GM19324 (cell line): ENCODE measurements around the gene BST2.

Experiments
- ATAC-seq: cut with Tn5 transposase; IDR thresholded peaks from one replicate; pipeline ENCODE4 v1.9.1; 2021; ENCODE audit warnings: mild to moderate bottlenecking, moderate library complexity; ENCODE audit not compliant: unreplicated experiment, low FRiP score

The BST2 gene, protein sequence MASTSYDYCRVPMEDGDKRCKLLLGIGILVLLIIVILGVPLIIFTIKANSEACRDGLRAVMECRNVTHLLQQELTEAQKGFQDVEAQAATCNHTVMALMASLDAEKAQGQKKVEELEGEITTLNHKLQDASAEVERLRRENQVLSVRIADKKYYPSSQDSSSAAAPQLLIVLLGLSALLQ

DNA sequence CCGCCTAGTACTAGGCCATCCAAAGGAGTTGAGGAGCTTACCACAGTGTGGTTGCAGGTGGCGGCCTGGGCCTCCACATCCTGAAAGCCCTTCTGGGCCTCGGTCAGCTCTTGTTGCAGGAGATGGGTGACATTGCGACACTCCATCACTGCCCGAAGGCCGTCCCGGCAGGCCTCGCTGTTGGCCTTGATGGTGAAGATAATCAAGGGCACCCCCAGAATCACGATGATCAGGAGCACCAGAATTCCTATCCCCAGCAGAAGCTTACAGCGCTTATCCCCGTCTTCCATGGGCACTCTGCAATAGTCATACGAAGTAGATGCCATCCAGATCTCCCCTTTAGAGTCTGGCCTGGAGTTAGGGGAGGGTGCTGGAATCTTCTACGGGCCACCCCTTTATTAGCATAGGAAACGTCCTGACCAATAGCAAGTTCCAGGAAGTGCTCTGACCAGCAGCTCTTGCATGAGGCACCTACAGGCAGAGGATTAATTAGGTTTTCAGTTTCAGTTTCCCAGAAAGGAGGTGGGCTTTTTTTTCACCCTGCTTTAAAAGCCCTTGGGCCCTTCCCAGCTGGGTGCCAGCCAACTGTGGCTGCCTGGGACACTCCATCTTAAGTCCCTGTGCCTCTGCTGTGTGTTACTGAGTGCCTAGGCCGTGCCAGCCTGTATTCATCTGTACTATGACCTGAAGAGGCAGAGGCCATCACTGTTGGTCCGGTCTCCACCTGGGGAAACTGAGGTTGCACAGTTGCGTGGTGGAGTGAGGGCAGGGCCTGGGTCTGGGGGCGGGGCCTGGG is at the start of gene BST2:
Gene BST2 (minus strand): TSS at position 381 of the 796 bp plus-strand sequence. CDS start 55 bp downstream, at position 326.
- ATAC-seq, result peak; percentile 82

DNA sequence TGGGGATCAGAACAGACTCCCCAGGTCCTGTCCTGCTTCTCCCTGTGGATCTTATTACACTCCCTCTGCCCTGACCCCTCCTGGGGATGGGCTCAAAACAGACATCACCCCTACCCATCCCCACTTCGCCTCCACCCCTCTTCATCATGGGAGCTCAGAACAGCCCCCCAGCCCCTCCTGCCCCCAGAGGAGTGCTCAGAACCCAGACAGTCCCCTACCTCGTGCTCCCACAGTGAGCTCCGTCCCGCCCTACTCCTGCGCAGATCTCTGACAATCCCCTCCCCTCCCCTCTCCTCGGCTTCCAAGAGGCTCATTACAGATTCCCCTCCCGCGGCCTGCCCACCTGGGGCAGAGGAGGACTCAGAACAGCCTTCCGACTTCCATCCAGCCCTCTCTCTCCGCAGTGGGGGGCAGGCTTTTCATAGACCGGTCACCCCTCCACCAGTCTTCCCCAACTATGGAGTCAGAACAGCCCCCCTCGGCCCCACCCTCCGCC is 49.2 kb upstream of the BST2 start:
- ATAC-seq, result no peak

DNA sequence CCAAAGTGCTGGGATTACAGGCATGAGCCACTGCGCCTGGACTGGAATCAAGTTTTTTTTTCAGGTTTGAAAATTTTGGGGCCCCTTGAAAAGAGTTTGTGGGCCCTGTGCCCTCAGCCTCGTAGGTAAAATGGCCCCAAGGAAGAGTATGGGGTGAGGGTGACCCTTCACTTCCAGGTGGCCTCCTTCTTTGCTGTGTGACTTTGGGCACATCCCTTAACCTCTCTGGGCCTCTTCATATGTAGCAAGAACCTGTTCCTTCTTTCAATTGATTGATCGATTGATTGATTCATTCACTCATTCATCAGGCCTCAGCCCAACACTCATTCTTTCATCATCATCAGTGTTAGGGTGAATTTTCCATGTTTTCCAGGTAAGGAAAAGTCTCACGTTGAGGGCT is 46.4 kb upstream of the BST2 start:
- ATAC-seq, result no peak

DNA sequence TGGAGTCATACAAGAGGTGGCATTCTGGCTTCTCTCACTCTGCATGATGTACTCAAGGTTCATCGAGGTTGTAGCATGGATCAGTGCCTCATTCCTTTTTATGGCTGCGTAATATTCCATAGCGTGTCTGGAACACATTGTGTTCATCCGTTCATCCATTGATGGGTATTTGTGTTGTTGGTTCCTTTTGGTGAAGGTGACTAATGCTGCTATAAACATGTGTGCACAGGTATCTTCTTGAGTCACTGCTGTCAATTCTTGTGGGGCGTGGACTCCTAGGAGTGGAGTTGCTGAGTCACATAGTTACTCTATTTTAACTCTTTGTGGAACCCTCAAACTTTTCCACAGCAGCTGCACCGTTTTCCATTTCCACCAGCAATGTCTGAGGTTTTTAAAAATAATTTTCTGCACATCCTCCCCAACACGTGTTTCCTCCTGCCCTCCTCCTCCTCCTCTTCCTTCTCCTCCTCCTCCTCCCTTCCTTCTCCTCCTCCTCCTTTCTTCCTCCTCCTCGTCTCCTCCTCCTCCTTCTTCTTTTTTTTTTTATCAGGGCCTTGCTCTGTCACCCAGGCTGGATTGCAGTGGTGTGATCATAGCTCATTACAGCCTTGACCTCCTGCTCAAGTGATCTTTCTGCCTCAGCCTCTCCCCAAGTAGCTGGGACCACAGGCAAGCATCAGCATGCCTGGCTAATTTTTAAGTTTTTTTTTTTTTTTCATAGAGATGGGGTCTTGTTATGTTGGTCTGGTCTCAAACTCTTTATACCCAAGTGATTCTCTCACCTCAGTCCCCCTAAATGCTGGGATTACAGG is 45.0 kb upstream of the BST2 start:
- ATAC-seq, result no peak

DNA sequence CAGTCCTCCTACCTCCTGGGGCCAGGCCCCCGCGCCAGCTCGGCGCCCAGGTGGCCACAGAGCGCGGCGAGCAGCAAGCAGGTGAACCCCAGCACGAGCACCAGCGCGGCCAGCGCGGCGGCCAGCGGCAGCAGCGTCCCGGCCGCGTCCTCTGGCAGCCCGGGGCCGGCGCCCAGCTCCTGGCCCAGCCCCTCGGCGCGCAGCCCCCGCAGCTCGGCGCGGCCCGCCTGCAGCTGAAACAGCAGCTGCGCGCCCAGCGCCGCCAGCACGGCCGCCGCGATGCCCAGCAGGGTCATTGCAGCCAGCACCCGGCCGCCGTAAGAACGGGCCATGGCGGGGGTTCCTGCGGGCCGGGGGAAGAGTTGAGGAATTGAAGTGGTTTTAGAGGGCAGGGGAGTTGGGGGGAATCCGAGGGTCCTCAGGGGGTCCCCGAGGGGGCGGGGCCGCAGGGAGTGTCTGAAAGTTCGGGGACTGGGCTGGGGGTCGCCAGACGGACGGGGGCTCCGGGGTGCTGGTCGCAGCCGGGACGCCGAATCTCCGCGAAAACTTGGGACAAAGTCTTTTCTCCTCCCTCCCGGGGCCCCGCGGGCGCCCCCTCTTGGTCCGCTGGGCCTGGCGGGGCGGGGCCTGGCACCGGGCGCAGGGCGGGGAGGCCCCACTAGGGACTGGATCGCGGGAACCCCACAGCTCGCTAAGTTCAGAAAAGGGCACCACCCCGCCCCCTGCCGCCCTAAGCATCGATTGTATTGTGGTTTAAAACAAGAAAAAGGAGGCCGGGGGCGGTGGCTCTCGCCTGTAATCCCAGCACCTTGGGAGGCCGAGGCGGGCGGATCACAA is 42.9 kb upstream of the BST2 start, which contains the start of gene TMEM221:
Gene TMEM221 (minus strand): TSS at position 538 of the 837 bp plus-strand sequence. CDS start 206 bp downstream, at position 332.
- no peak for ATAC-seq

DNA sequence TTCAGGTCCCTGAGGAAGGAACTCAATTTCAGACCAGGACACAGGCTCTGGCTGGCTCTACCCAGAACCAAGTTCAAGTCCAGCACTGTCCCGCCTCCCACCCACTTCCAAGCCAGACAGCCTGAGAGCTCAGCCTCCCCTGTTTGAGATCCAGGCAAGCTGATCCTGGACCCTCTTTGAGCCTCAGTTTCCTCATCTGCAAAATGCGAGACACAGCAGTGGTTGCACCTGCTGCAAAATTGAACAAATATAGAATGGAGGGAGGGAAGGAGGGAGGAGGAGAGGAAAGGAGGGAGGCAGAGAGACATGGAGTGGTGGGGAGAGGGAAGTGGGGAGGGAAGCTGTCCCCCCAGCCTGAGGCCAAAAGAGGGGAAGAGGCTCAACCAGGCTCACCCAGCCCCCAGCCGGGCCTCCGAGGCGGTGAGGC is 42.3 kb upstream of the BST2 start:
- no peak for ATAC-seq

DNA sequence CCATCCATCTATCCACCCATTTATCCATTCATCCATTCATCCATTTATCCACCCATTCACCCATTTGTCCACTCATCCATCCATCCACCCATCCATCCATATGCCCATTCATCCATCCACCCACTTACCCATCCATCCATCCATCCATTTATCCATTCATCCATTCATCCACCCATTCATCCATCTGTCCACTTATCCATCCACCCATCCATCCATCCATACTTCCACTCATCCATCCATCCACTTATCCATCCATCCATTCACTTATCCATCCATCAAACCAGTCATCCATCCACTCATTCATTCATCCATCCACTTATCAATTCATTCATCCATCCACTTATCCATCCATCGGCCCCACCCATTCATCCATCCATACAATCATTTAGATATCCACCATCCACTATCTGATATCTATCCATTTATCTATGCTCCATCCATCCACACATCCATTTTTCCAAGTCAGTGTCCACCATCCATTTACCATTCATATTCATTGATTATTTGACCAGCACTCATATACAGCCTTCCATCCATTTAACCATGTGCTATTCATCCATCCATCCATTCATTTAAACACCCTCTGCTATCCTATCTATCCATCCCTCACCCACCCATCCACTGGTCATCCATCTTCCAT is 40.2 kb upstream of the BST2 start:
- ATAC-seq, result no peak

DNA sequence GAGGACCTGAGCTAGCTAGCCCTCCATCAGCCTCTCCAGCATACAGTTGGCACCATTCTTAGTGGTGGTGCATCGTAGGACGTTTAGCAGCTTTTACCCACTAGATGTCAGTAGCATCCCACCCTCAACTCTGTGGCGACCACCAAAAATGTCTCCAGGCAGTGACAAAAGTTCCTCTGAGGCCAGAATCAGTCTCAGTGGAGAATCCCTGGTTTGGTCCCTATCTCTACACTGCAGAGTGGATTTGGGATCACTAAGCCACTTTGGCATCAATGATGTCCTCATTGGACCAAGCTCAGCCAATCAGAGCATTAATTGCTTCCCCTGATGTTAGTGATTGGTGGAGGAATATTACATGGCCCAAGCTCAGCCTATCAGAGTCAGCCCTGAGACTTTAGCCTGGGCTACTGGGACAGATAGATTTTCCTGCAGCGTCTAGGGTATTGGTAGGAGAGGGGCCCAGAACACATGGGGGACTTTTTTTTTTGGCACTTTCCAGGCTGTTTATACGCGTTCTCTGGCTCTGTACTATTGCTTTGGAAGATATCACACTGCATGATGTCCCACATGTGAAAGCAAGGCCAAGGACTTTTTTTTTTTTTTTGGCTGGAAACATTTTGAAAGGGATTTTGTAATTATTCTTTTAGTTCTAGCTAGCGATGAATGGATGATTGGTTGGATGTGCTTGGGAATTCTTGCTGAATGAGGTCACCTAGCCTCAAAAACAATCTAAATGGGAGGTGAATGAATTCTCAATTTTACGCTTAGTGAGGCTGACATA is 36.0 kb upstream of the BST2 start:
- no peak for ATAC-seq

DNA sequence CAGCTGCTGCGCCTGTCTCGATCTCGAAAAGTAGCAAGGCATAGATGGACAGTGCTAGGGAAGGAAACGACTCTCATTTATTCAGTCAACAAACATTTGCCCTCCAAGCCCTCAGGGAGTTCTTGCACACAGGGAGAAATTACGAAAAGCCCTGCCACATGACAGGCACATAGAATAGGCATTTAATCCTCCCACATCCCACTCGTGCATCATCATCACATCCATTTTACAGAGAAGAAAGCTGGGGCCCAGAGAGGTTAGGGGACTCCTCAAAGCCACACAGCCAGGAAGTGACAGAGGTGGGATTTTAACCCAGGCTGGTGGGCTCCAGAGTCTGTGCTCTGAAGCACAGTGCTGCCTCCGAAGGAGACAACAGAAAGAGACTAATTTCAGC is 31.4 kb upstream of the BST2 start:
- no peak for ATAC-seq

DNA sequence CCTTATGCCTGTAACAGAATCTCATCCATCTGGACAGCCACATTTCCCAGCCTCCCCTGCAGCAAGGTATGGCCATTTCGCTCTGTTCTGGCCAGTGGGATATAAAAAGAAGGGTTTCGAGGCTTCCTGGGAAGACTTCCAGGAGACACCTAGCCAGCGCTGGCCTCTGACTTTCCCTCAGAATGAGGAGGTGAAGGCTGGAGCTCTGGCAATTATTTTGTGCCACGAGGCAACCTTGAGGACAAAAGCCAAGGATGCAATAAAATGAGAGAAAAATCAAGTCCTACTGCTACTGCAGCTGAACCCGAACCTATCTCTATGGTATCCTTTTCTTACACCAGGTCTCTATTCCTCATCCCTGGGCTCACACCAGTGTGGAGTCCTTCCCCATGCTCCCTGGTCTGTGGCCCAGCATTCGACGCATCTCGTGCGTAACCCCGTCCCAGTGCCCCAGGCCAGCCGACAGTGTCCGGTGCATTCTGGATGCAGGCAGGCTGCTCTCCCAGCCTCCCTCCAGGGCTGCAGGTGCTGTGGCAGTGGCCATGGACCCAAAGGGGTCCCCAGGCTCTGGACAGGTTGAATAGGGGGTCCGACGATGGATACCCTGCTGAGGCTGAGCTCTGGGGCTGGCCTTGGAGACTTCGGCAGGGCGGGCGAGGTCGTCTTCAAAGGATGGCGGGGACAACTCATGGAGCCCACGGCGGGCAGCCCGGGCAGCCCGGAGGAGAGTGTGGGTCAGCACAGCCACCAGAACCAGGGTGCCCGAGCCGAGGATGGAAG is 30.9 kb upstream of the BST2 start:
- no peak for ATAC-seq

DNA sequence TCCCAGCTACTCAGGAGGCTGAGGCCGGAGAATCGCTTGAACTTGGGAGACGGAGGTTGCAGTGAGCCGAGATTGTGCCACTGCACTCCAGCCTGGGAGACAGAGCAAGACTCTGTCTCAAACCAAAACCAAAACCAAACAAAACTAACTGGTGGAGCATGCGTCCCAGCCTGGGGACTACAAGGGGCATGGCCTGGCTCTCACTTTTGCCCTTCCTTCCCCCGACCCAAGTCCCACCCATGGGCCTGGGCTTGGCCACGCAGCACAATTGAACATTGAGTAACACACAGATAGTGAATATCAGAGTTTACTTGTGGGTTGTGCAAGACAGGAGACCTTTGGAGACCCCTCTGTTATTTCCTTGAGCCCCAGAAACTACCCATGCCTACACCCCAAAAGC is 29.8 kb upstream of the BST2 start:
- no peak for ATAC-seq

DNA sequence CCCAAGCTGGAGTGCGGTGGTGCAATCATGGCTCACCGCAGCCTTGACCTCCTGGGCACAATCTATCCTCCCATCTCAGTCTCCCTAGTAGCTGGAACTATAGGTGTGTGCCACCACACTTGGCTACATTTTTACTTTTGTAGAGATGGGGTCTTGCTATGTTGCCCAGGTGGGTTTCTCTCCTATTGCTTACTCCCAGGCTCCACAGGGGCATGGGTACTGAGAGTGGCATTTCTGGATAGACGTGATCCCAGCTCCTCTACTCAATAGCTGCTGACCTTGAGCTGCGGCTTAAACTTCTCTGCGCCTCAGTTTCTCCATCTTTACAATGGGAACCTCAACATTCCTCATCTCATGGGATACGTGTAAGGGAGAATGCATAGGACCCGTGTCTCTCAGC is 26.0 kb upstream of the BST2 start:
- no peak for ATAC-seq

DNA sequence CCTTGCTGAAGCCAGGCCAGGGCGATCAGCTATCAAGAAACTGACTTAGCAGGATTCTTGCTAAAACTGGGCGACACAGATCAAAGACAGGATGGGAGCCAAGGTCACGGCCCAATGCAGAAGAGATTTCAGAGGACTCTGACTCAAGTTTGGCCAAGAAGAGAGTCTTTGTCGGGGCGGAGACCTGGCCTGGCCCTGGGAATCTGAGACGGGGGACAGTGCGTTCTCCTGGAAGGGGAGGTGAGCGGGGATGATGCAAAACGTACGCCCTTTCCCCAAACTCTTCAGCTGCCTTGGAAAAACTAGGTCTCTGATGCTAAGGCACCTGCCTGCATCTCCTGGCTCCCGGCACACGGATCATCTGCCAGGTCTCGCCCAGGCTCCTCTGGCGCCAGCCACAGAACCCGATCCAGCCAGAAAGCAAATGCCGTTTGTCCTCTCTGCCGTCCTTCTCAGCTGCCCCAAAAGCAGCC is 24.2 kb upstream of the BST2 start:
- ATAC-seq, result no peak

DNA sequence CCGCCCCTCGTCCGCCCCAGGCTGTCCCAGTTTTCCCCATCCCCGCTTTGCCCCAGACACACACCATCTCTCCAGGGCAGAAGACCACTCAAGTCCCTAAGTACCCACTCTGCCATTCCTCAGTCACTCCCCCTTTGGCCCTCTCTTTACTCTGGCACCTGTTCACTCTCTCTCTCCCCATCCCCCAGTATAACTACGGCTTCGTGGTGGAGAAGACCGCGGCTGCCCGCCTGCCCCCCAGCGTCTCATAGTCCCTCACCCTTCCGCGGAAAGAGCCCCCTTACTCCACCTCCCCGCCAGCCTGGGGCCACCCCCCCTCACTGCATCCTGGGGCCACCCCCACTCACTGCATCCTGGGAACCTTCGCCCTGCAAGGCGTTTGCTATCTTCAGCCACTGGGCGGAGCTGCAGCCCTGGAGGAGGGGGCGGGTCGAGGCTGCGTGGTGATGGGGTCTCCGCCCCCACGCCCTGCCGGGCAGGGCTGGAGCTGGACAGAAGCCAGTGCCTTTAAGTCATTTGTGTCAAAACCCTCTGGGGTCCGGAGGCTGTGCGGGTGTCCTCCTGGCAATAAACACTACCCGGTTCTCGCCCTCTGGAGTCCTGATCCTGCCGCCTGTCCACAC is 19.4 kb upstream of the BST2 start:
- ATAC-seq, result no peak

DNA sequence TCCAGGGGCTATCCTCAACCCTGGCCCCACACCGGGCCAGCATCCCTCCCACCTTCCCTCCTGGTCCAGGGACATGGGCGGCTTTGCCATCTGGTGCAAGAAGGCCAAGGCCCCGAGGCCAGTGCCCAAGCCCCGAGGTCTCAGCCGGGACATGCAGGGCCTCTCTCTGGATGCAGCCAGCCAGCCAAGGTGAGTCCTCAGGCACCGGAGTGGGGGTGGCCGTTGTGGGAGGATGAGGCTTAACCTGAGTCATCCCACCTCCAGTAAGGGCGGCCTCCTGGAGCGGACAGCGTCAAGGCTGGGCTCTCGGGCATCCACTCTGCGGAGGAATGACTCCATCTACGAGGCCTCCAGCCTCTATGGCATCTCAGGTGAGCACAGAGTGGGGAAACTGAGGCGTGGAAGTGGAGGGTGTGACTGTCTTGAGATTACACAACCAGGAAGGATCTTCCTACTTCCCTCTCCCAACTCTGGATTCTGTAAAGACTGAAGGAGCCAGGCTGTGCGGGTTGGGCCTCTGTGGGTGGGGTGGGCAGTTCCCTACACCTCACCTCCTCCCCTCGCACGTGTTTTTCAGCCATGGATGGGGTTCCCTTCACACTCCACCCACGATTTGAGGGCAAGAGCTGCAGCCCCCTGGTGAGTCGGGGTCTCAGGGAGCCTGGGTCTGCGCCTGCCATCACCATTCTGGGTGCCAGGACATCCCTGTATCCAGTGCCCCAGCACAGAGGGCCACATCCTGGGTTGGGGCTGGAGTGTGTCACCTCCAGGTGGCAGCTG is 18.2 kb upstream of the BST2 start:
- no peak for ATAC-seq

DNA sequence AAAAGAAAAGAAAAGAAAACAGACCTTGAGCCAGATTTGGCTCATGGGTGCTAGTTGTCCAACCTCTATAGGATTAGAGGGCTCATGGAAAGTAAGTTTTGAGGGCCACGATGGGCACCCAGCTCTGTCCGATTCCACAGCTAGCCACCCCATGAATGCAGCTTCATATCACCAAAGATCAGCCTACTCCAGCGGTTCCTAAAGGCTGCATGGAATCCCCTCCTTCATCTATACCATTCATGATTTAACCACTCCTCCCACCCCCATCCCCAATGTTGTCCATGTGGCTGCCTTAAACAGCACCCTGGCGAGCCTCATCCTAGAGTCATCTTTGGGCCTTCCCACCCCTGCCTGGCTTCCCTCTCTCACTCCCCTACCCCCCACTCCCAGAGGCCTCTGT is 16.5 kb upstream of the BST2 start:
- ATAC-seq, result no peak

DNA sequence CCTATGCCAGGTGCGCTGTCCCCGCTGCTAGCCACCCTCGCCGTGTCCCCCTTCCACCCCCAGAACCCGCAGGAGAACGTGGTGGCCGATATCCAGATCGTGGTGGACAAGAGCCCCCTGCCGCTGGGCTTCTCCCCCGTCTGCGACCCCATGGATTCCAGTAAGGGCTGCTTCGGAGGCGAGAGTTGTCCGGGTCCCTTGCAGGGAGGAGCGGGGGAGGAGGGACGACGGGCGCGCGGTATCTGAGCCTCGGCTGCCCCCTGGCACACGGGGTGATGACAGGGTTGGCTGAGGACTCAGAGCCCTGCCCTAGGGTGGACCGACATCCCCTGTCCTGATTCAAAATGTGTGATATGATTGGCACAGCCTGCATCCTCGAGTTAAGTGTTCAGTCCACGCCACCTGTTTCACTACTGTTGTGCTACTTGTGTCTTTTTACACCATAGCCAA is 15.1 kb upstream of the BST2 start:
- ATAC-seq, result peak; percentile 14
